HUES48 (cell line): Measurements from ENCODE around the gene CRYBA2.

Experiments used
- H3K27ac ChIP-seq: one replicate; pipeline ENCODE4 v1.7.0; 2013; ENCODE audit warnings: low read depth, low read length, inconsistent platforms
- H3K27me3 ChIP-seq: 2 replicates; pipeline ENCODE4 v1.6.1; 2013; ENCODE audit warnings: mild to moderate bottlenecking, low read length; ENCODE audit not compliant: control insufficient read depth, insufficient read depth
- H3K36me3 ChIP-seq: 2 replicates; pipeline ENCODE4 v1.6.1; 2013; ENCODE audit warnings: low read length; ENCODE audit not compliant: control insufficient read depth, insufficient read depth
- H3K4me1 ChIP-seq: 2 replicates; pipeline ENCODE4 v1.6.1; 2013; ENCODE audit warnings: mild to moderate bottlenecking, low read length; ENCODE audit not compliant: control insufficient read depth, insufficient read depth
- H3K4me3 ChIP-seq: 2 replicates; pipeline ENCODE4 v1.5.1; 2013; ENCODE audit warnings: mild to moderate bottlenecking, low read depth, low read length
- H3K9ac ChIP-seq: 2 replicates; pipeline ENCODE4 v1.6.1; 2013; ENCODE audit warnings: mild to moderate bottlenecking, low read depth, low read length, moderate library complexity
- H3K9me3 ChIP-seq: 2 replicates; pipeline ENCODE4 v1.6.1; 2013; ENCODE audit warnings: low read length; ENCODE audit not compliant: control insufficient read depth, insufficient read depth

CRYBA2 gene

DNA sequence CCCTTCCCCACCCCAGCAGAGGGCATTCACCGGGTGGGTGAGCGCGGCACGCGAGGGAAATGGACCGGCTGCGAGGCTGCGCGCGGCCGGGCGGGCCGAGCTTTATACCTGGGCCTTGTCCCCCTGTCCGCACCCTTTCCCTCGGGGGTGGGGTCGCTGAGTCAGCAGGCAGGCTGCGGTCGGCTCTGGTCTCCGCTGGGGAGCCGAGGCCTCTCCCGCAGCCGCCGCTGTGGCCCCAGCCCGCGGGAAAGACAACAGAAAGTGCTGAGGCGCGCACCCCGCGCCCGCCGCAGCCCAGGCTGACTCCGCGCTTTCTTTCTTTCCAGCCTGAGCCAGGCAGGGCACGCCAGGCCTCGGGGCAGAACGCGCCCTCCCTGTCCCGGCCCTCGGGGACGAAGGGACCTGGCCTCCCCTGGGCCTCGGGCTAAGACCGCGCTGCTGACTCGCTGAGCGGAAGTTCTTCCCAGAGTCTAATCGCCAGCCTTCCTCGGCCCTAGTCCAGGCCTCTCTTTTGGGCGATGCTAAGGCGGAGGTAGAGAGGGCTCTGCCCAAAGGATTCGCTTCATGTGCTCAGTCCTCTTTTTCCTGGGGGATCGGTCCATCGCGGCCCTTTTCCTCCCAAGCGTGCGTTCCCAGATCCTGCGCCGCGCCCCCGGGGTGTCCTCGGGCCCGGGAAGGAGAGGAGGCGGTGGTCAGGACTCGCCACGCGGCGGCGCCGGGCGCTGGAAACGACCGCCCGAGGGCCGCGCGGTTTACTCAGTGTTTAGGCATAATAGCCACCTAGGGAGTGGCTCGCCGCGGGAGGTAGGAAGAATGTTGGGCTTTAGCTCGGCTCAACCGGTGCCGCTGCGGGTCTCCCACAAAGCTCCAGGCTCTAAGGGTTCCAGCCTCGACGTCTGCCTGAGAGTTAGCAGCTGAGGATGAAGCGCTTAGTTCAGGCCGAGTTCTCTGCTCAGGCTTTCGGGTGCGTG, at the start of gene CRYBA2:
Gene CRYBA2, minus strand, starts transcription at position 78 of the 971 bp plus-strand sequence. CDS start 246 bp downstream, outside the sequence.
- no peaks in the 10 kb centered on the region for H3K36me3 ChIP-seq
- no peaks in the 10 kb centered on the region for H3K9me3 ChIP-seq
- peaks cover 17% of the 10 kb centered on the region; the same call in 1 of the 2 replicates for H3K4me1 ChIP-seq
- no peak within 1 kb of the TSS for H3K27ac ChIP-seq
- no peak within 1 kb of the TSS for H3K9ac ChIP-seq
- H3K27me3 ChIP-seq = peaks cover 100% of the 10 kb centered on the region
- H3K4me3 ChIP-seq = peak within 1 kb of the TSS; percentile 25; the same call in 1 of the 2 replicates

DNA sequence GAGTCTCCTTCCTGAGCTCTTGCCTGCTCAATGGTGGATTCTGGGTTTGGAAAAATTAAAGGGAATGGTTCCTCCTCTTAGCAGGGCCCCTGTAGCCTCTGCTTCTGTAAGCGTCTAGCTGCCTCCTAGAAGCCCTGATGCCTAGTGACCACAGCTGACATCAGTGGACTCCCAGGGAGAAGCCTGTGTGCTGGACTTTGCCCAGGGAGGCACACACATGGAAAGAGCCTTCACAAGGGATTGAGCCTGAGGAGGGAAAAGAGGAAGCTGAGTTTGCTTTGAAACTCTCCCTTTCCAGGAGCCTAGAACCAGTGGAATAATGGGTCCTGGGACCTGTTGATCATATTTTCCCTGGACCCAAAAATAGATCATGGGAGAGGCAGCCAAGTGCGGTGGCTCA, 49.5 kb upstream of the CRYBA2 start:
- Histone ChIP-seq H3K27ac (no peak overlapping the region), H3K9ac (no peak overlapping the region), H3K36me3 (no peaks in the 10 kb centered on the region), H3K27me3 (peaks cover 21% of the 10 kb centered on the region), H3K4me3 (no peak overlapping the region), H3K9me3 (no peaks in the 10 kb centered on the region), H3K4me1 (no peaks in the 10 kb centered on the region)

DNA sequence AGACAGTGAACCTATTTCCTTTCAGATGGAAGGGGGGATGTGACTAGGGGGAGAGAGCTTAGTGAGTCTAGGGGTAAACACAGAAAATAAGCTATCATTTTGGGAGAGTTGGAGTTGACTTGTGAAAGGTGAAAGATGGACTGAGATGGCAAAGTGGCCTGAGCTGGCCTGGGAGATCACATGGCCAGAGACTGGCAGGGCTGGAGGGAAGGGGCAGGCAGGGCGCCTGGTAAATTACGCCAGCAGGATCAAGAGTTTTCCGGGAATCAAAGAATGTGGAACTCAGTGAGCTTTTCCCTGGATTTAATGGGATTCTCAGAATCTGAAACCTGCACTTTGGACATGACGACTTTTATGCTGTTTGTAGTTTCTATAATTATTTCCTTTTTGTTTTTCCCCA, 48.9 kb upstream of the CRYBA2 start:
- H3K36me3 ChIP-seq = no peaks in the 10 kb centered on the region
- H3K4me1 ChIP-seq = no peaks in the 10 kb centered on the region
- no peaks in the 10 kb centered on the region for H3K9me3 ChIP-seq
- H3K27ac ChIP-seq = no peak overlapping the region
- no peak overlapping the region for H3K9ac ChIP-seq
- H3K27me3 ChIP-seq = peaks cover 15% of the 10 kb centered on the region
- no peak overlapping the region for H3K4me3 ChIP-seq

DNA sequence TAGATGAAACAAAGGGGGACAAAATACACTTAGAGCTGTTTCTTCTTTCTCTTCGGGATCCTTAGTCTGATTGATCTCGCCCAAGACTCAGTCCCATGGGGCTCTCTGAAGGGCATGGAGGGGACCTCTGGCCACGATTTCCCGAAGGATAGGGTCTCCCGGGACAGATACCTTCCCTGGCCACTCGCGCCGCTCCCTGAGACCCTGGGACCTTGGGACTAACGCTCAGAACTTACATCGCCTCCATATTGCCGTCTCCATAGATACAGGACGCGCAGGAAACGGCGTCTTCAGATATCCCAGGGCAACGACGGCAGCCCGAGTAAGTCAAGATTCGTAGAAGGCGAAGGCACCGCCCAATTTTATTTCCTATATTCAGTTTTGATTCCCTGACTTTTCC, 48.0 kb upstream of the CRYBA2 start, which contains the start of gene CFAP65:
Gene CFAP65, minus strand, starts transcription at position 265 of the 400 bp plus-strand sequence. CDS start 2,468 bp downstream, outside the sequence.
- peak within 1 kb of the TSS; percentile 68 for H3K4me3 ChIP-seq
- H3K4me1 ChIP-seq = no peaks in the 10 kb centered on the region
- H3K9ac ChIP-seq = no peak within 1 kb of the TSS
- H3K36me3 ChIP-seq = no peaks in the 10 kb centered on the region
- H3K27me3 ChIP-seq = peaks cover 10% of the 10 kb centered on the region; the same call in 1 of the 2 replicates
- H3K27ac ChIP-seq = no peak within 1 kb of the TSS
- H3K9me3 ChIP-seq = no peaks in the 10 kb centered on the region

DNA sequence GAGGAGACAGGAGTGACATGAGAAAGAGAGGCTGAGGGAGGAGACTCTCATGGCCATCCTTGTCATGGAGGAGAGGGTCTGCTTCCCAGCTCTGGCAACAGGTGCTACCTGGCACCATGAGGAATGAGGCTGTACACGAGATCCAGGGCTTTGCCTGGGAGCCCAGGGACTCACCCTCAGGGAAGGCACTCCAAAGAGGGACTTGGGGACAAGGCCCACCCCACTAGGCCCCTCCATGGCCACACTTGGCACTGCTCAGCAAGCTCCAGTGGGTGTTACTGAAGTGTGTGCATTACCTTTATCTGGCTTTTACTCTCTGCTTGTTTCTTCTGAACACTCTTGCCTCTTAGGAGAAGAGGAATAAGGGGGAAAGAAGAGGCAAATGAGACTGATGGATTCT, 45.4 kb upstream of the CRYBA2 start:
- Histone ChIP-seq H3K27ac (no peak overlapping the region), H3K9ac (no peak overlapping the region), H3K36me3 (no peaks in the 10 kb centered on the region), H3K4me3 (no peak overlapping the region), H3K27me3 (peaks cover 10% of the 10 kb centered on the region; the same call in 1 of the 2 replicates), H3K9me3 (no peaks in the 10 kb centered on the region), H3K4me1 (no peaks in the 10 kb centered on the region)

GRCh38 chr2:219037783-219038499, 44.7 kb upstream of the CRYBA2 start:
- Histone ChIP-seq H3K4me3 (no peak overlapping the region), H3K27ac (no peak overlapping the region), H3K4me1 (no peaks in the 10 kb centered on the region), H3K36me3 (no peaks in the 10 kb centered on the region), H3K27me3 (peaks cover 9% of the 10 kb centered on the region; the same call in 1 of the 2 replicates), H3K9me3 (no peaks in the 10 kb centered on the region), H3K9ac (no peak overlapping the region)

- H3K27ac ChIP-seq = no peak overlapping the region
- no peaks in the 10 kb centered on the region for H3K9me3 ChIP-seq
- H3K27me3 ChIP-seq = peaks cover 8% of the 10 kb centered on the region; the same call in 1 of the 2 replicates
- no peaks in the 10 kb centered on the region for H3K4me1 ChIP-seq
- H3K36me3 ChIP-seq = no peaks in the 10 kb centered on the region
- no peak overlapping the region for H3K4me3 ChIP-seq
- H3K9ac ChIP-seq = no peak overlapping the region
Measured at GRCh38 chr2:219035942-219036341, 42.7 kb upstream of the CRYBA2 start.

DNA sequence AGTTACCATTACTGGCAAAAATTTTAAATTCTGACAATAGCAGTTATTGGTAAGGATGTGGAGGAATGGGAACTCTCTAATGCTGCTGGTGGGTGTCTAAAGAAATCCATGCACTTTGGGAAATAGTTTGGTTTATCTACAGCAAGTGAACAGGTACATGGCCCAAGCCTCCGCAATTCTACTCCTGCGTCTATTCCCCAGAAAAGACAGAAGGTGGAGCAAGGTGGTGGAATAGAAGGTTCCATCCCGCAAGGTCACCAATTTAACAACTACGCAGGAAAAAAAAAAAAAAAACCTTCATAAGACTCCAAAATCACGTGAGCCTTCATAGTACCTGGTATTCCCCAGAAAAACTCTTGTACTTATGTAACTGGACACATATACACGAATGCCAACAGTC, 41.6 kb upstream of the CRYBA2 start:
- Histone ChIP-seq H3K9ac (no peak overlapping the region), H3K27ac (no peak overlapping the region), H3K4me3 (no peak overlapping the region), H3K4me1 (no peaks in the 10 kb centered on the region), H3K9me3 (no peaks in the 10 kb centered on the region), H3K36me3 (no peaks in the 10 kb centered on the region), H3K27me3 (peaks cover 8% of the 10 kb centered on the region; the same call in 1 of the 2 replicates)

GRCh38 chr2:219032051-219032745, 39.0 kb upstream of the CRYBA2 start:
- Histone ChIP-seq H3K27ac (no peak overlapping the region), H3K27me3 (no peaks in the 10 kb centered on the region), H3K4me3 (no peak overlapping the region), H3K36me3 (no peaks in the 10 kb centered on the region), H3K9ac (no peak overlapping the region), H3K4me1 (no peaks in the 10 kb centered on the region), H3K9me3 (no peaks in the 10 kb centered on the region)

DNA sequence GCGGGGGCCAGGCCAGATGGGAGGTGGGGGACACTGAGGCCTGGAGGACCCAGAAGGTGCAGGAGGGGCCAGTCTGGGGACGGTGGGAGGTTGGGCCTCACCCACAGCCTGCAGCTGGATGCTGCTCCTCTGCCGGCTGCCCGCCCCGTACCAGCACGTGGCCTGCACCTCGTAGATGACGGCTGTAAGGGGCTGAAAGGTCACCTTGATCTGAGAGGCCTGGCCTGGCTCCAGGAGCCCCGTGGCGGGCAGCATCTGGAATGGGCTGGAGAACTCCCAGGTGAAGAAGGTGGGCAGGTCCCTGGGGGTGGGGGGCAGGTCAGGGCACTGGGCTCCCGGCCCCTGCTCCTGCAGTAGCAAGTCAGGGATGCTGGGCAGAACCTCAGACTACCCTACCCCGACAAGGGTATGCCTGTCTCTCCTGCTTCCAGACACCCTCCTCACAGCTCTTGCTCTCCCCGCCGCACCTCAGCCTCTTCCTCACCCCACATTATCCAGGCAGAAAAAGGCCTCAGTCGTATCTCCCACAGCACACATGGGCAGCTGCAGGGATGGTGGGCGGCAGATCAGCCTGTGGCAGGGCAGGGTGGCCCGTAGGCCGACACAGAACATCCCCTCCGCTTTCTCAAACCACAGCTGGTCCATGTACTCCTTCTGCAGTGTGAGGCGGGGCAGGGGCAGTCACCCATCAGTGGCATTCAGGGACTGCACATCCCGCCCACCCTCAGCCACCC, 38.0 kb upstream of the CRYBA2 start:
- Histone ChIP-seq H3K4me3 (no peak overlapping the region), H3K9me3 (no peaks in the 10 kb centered on the region), H3K4me1 (no peaks in the 10 kb centered on the region), H3K9ac (no peak overlapping the region), H3K27me3 (no peaks in the 10 kb centered on the region), H3K36me3 (no peaks in the 10 kb centered on the region), H3K27ac (no peak overlapping the region)
